ENCODE data around the gene COQ9. TPM values are rescaled to one million over a fixed set of nuclear protein-coding genes. Genes with fewer than 3 reads are reported as not detected.

The COQ9 gene
- total RNA-seq, 1 experiment from 2014 or later: 62.7 TPM

DNA sequence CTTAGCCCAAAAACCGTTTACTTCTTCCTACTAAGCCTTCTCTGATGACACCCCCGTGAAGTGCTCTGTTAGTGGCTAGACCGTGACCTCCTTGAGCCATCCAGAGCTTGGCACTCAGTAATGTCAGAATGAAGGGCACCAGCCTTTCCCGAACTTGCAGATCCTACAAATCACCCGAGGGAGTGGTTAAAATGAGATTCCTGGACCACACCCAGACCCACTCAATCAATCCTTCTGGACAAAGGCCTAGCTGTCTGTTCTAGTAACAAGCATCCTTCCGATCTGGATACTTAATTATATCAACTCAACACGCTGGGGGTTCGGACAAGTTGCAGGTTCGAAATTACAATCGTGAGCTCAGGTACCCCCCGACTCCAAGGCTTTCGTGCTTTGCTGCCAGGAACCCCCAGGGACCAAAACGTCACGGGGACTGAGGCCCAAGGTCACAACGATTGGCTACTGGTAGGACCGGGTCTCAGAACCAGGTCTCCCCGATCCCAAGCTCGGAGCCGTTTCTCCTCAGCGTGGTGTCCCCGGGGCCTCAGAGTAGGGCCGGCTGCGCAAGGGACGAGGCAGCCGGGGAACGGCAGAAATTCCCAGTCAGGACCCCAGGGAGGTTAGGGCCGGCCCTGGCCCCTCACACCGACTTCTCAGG lies 621 bp upstream of the COQ9 start:
- Histone ChIP-seq H3K27me3 (ENCODE audit: insufficient read depth, low read length) (no peaks in the 10 kb centered on the region), H3K36me3 (ENCODE audit: control insufficient read depth in 1 of 2, insufficient read depth in 2 of 2, low read length in 2 of 2) (peaks cover 7% of the 10 kb centered on the region in 2 experiments; a peak in 2 of 4 replicates), H3K27ac (ENCODE audit: low read depth, low read length) (peak overlapping the region; percentile 64), H3K9me3 (ENCODE audit: control insufficient read depth in 1 of 2, insufficient read depth in 1 of 2, low read depth in 1 of 2, low read length in 2 of 2) (no peaks in the 10 kb centered on the region), H3K9me2 (ENCODE audit: insufficient read depth) (no peaks in the 10 kb centered on the region), H3K4me1 (ENCODE audit: control insufficient read depth in 1 of 2, insufficient read depth in 2 of 2, low read length in 2 of 2) (peaks cover 10 to 19% of the 10 kb centered on the region in 2 experiments), H3K4me2 (ENCODE audit: low read length) (peak overlapping the region; percentile 91), H3K9ac (ENCODE audit: low read length) (peak overlapping the region; percentile 98), H4K20me1 (ENCODE audit: insufficient read depth) (no peaks in the 10 kb centered on the region), H3K4me3 (replicated peaks in 1 of 2; ENCODE audit: low read depth in 1 of 2, low read length in 2 of 2) (peak overlapping the region; percentile 57 to 96), H3K79me2 (ENCODE audit: insufficient read depth, low read length) (peaks cover 78% of the 10 kb centered on the region), H2AFZ (ENCODE audit: low read depth, low read length, poor library complexity, severe bottlenecking) (no peak overlapping the region)
- CTCF ChIA-PET: interaction anchor here (1.0 to 1.9 kb wide), 4 partner anchors 15 to 147 kb away, joined by 4 to 13 read pairs (median 5); partner anchors contain the start of gene POLR2C
- BruUV-seq (replicated peaks): no TSS peak
- ATAC-seq (peak; percentile 50), DNase-seq (ENCODE audit: low read depth, low spot score) (no peak)
- intact Hi-C loops (cut with micrococcal nuclease): no loop called here
- RAD21 ChIA-PET (ENCODE audit: low non-redundant PET in 1 of 2, low total read pairs in 2 of 2, uncharacterized antibody in 2 of 2, unreplicated experiment in 2 of 2): interaction anchor here in 1 of 2 experiments (0.6 kb wide), 1 partner anchor 82 kb away, joined by 3 read pairs; no protein-coding TSS in a partner anchor
- TF ChIP-seq ZFX (IDR thresholded peaks at IDR 0.05) (no peak), CEBPB (IDR thresholded peaks at IDR 0.05; ENCODE audit: low read depth) (no peak), SP1 (IDR thresholded peaks at IDR 0.05; ENCODE audit: low read depth) (no peak), SRF (IDR thresholded peaks at IDR 0.05; ENCODE audit: low read depth) (no peak), EZH2phosphoT487 (IDR thresholded peaks at IDR 0.05; ENCODE audit: borderline replicate concordance) (no peak), CBX3 (IDR thresholded peaks at IDR 0.05; ENCODE audit: low read depth) (no peak)
- TF ChIP-seq, protein P1, sequence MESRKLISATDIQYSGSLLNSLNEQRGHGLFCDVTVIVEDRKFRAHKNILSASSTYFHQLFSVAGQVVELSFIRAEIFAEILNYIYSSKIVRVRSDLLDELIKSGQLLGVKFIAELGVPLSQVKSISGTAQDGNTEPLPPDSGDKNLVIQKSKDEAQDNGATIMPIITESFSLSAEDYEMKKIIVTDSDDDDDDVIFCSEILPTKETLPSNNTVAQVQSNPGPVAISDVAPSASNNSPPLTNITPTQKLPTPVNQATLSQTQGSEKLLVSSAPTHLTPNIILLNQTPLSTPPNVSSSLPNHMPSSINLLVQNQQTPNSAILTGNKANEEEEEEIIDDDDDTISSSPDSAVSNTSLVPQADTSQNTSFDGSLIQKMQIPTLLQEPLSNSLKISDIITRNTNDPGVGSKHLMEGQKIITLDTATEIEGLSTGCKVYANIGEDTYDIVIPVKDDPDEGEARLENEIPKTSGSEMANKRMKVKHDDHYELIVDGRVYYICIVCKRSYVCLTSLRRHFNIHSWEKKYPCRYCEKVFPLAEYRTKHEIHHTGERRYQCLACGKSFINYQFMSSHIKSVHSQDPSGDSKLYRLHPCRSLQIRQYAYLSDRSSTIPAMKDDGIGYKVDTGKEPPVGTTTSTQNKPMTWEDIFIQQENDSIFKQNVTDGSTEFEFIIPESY (IDR thresholded peaks at IDR 0.05; ENCODE audit: extremely low read depth, insufficient replicate concordance, low read length): no peak
- POLR2A ChIA-PET: interaction anchor here (0.6 to 2.0 kb wide), 8 partner anchors 11 to 73 kb away, joined by 3 to 10 read pairs (median 4); partner anchors contain the start of gene POLR2C
